Mammary epithelial cell (primary cell): ENCODE measurements around the gene ATP10B.

Experiments
- EZH2 ChIP-seq: IDR thresholded peaks from 2 replicates; pipeline ENCODE4 v1.6.1; 2012; ENCODE audit warnings: low read length, inconsistent platforms, borderline replicate concordance
- TF ChIP-seq, protein P1 (sequence below), 2 donors: IDR thresholded peaks in 1 of 2; conservative IDR thresholded peaks in 1 of 2; 2 replicates each; pipeline ENCODE4 v1.5.1; 2011 to 2012; ENCODE audit warnings: inconsistent platforms in 2 of 2, low read length in 2 of 2, mild to moderate bottlenecking in 2 of 2, control low read depth in 1 of 2, low read depth in 1 of 2; ENCODE audit not compliant: insufficient read depth in 1 of 2; ENCODE audit errors: extremely low read depth in 1 of 2

DNA sequence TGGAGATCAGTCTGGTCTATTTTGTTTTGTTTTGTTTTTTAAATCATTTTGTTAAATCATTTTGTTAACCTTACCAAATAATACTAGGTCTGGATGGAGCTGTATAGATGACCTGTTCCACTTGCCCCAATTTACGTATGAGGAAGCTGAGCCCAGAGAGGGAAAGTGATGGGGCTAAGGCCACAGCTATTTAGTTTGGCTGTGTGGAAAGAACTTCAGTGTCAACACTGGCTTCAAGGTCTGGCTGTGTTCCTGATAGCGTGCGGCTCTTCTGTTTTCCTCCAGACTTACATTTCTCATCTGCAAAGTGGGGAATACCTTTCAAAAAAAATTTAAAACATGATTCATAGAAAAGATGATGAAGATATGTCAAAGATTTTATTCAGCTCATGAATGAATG is 317.9 kb downstream of the ATP10B start:
- TF ChIP-seq, protein P1, sequence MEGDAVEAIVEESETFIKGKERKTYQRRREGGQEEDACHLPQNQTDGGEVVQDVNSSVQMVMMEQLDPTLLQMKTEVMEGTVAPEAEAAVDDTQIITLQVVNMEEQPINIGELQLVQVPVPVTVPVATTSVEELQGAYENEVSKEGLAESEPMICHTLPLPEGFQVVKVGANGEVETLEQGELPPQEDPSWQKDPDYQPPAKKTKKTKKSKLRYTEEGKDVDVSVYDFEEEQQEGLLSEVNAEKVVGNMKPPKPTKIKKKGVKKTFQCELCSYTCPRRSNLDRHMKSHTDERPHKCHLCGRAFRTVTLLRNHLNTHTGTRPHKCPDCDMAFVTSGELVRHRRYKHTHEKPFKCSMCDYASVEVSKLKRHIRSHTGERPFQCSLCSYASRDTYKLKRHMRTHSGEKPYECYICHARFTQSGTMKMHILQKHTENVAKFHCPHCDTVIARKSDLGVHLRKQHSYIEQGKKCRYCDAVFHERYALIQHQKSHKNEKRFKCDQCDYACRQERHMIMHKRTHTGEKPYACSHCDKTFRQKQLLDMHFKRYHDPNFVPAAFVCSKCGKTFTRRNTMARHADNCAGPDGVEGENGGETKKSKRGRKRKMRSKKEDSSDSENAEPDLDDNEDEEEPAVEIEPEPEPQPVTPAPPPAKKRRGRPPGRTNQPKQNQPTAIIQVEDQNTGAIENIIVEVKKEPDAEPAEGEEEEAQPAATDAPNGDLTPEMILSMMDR (conservative IDR thresholded peaks at IDR 0.05 in 1 of 2, IDR thresholded peaks at IDR 0.05 in 1 of 2; ENCODE audit: extremely low read depth in 1 of 2, insufficient read depth in 1 of 2, low read depth in 1 of 2, low read length in 2 of 2) = no peak
- no peak for TF ChIP-seq EZH2
